ENCODE data around the gene METTL21C. TPM values are rescaled to one million over a fixed set of nuclear protein-coding genes. Genes with fewer than 3 reads are reported as not detected.
A peak's percentile ranks its signal among the peaks of the same experiment; 100 is the strongest.

METTL21C gene
- total RNA-seq, 6 donors from 2014 or later, result not detected

DNA sequence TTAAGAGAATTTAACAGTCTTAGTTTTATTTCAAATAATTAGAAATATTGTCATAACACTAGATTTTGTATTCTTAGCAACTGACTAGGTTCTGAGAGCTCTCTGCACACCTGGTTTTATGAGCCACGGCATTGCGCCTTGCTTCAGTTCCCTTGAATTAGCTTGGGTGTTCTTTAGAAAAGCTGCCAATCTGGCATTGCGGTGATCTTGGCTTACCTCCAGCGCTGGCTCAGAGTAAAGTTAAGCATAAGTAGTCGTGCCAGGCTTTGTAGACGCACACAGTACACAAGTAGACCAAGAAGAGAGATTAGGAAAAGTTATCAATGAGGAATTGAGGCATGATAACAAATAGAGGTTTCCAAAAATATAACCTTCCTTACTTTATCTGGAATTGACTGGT is 52.4 kb downstream of the METTL21C start:
- WGBS, 2 donors, result 48 to 65% methylated on average over 6 of the region's 6 CpGs
- DNase-seq (peak in 1 of 2 donors; percentile 73), ATAC-seq (ENCODE audit: low FRiP score in 2 of 2) (no peak)
- peaks cover 32 to 97% (median 43%) of the 10 kb centered on the region in 4 donors for H3K36me3 ChIP-seq
- peaks cover 0 to 6% (median 0%) of the 10 kb centered on the region in 4 donors for H3K4me1 ChIP-seq
- TF ChIP-seq POLR2A (IDR thresholded peaks at IDR 0.05) (no peak), POLR2AphosphoS5 (IDR thresholded peaks at IDR 0.05) (no peak), EP300 (IDR thresholded peaks at IDR 0.05) (no peak)
- TF ChIP-seq, protein P1, sequence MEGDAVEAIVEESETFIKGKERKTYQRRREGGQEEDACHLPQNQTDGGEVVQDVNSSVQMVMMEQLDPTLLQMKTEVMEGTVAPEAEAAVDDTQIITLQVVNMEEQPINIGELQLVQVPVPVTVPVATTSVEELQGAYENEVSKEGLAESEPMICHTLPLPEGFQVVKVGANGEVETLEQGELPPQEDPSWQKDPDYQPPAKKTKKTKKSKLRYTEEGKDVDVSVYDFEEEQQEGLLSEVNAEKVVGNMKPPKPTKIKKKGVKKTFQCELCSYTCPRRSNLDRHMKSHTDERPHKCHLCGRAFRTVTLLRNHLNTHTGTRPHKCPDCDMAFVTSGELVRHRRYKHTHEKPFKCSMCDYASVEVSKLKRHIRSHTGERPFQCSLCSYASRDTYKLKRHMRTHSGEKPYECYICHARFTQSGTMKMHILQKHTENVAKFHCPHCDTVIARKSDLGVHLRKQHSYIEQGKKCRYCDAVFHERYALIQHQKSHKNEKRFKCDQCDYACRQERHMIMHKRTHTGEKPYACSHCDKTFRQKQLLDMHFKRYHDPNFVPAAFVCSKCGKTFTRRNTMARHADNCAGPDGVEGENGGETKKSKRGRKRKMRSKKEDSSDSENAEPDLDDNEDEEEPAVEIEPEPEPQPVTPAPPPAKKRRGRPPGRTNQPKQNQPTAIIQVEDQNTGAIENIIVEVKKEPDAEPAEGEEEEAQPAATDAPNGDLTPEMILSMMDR (IDR thresholded peaks at IDR 0.05), result no peak
- H3K9me3 ChIP-seq, result no peaks in the 10 kb centered on the region
- H3K27me3 ChIP-seq, result no peaks in the 10 kb centered on the region
- no peak overlapping the region for H3K4me3 ChIP-seq
- no peak overlapping the region for H3K27ac ChIP-seq

DNA sequence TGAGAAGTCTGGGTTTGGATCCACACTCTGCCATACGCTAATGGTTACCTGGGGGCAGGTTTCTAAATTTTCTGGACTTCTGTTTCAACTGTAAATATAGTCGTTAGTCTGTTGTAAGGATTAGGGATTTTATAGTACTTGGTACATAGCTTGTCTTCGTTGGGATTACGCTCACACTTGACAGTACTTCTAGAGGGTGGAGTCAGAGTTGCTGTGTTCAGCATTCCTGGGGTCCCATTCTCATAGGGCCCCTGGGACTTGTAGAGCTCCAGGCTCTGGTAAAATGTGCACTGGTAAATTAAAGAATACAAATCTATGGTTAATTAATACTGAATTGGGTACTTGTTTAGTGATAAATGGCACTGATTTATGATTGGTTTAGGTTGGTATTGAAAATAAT is 52.8 kb downstream of the METTL21C start:
- H3K27ac ChIP-seq, result no peak overlapping the region
- H3K27me3 ChIP-seq, result no peaks in the 10 kb centered on the region
- 85 to 91% methylated on average over 4 of the region's 4 CpGs for WGBS, 2 donors
- H3K4me1 ChIP-seq, result peaks cover 0 to 6% (median 0%) of the 10 kb centered on the region in 4 donors
- TF ChIP-seq EP300 (IDR thresholded peaks at IDR 0.05) (no peak), POLR2AphosphoS5 (IDR thresholded peaks at IDR 0.05) (no peak), POLR2A (IDR thresholded peaks at IDR 0.05) (no peak)
- TF ChIP-seq, protein P1 (IDR thresholded peaks at IDR 0.05), result no peak
- no peaks in the 10 kb centered on the region for H3K9me3 ChIP-seq
- peaks cover 37 to 97% (median 47%) of the 10 kb centered on the region in 4 donors for H3K36me3 ChIP-seq
- ATAC-seq (ENCODE audit: low FRiP score in 2 of 2), result no peak
- no peak for DNase-seq
- no peak overlapping the region for H3K4me3 ChIP-seq

DNA sequence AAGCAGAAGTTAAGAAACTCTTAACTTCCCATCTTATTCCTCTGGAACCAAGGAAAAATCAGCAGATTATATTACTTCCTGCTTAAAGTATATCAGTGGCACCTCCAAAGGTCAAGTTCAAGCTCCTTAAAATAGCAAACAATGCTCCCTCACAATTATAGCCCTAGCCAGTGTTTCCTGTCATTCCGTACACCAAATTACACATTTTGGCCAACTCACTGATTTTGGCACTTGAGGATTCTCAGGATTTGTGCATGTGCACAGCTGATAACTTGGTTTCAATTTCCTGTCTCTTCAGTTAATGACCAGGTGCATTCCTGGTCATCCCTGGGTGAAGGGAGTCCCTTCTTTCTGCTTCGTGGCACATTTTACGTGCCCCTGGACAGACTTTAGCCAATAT is 56.1 kb downstream of the METTL21C start:
- ATAC-seq (ENCODE audit: low FRiP score in 2 of 2) (no peak), DNase-seq (no peak)
- peaks cover 0 to 6% (median 0%) of the 10 kb centered on the region in 4 donors for H3K4me1 ChIP-seq
- no peaks in the 10 kb centered on the region for H3K9me3 ChIP-seq
- no peaks in the 10 kb centered on the region for H3K27me3 ChIP-seq
- no peak overlapping the region for H3K4me3 ChIP-seq
- H3K27ac ChIP-seq, result no peak overlapping the region
- peaks cover 39 to 97% (median 57%) of the 10 kb centered on the region in 4 donors for H3K36me3 ChIP-seq
- TF ChIP-seq, protein P1 (IDR thresholded peaks at IDR 0.05), result no peak
- TF ChIP-seq POLR2A (IDR thresholded peaks at IDR 0.05) (no peak), EP300 (IDR thresholded peaks at IDR 0.05) (no peak), POLR2AphosphoS5 (IDR thresholded peaks at IDR 0.05) (no peak)
- 63 to 86% methylated on average over 3 of the region's 3 CpGs for WGBS, 2 donors

Other genes with a start within 250 kb of the METTL21C start
- gene TPP2, start 98.1 kb downstream of the METTL21C start, total RNA-seq, result 10 to 100 TPM; 30.8 to 69.1 (median 41.2) TPM
- gene TEX30, start 78.7 kb upstream of the METTL21C start, total RNA-seq, result 1 to 10 TPM in 5 of 6 donors, under 1 TPM in 1; 1.00 to 7.8 (median 6.2) TPM
- 1 to 10 TPM; 1.6 to 8.4 (median 3.8) TPM for gene POGLUT2, start 103.9 kb upstream of the METTL21C start, total RNA-seq
- gene BIVM, start 104.1 kb upstream of the METTL21C start, total RNA-seq, result 10 to 100 TPM in 5 of 6 donors, 1 to 10 TPM in 1; 7.1 to 45.1 (median 15.6) TPM
- 100 to 1,000 TPM in 1 of 6 donors, 10 to 100 TPM in 5; 39.1 to 138 (median 47.4) TPM for gene ERCC5, start 151.0 kb upstream of the METTL21C start, total RNA-seq